UCSD-AML1 (cell line): ENCODE data around the gene ERRFI1.

ENCODE experiments used
- DNase-seq: peaks from one replicate; lab custom pipeline; 2025; ENCODE audit not compliant: unreplicated experiment; lab: John Stamatoyannopoulos, UW

Gene ERRFI1

DNA sequence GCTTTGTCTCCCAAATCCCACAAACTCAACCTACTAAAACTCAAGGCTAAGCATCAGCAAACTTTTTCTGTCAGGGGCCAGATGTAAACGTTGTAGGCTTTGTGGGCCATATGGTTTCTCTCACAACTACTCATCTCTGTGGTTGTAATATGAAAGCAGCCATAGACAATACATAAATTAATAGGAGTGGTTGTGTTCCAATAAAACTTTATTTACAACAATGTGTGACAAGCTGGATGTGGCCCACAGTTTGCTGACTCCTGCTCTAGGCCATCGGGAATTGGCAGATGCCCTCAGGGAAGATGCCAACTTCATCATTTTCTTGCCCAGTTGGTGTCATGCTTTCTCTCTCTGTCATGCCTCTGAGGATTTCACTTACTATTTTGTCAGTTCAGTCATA lies 17.5 kb upstream of the ERRFI1 start:
- no peak for DNase-seq

- no peak for DNase-seq
These were observed 16.0 kb upstream of the ERRFI1 start for GRCh38 chr1:8042134-8042533.

DNA sequence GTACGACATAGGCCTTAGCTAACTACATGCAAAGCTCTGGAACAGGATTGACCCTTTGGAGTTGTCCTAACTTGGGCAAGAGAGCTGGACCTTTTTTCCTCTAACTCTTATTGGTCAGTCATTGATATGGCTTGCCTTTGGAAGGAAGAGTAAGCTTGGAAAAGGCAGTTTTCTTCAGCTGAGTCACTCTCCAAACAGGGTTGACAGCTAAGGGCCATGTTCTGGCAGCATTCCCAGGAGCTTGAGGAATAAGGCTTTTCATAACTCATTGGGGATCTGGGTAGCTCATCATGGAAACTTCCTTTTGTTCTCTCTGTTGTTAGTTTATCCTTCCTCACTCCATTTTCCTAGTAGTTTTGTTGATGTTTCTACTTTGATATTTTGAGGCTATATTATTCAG lies 14.5 kb upstream of the ERRFI1 start:
- DNase-seq: no peak

GRCh38 chr1:8039071-8039470 lies 13.0 kb upstream of the ERRFI1 start:
- DNase-seq: no peak

DNA sequence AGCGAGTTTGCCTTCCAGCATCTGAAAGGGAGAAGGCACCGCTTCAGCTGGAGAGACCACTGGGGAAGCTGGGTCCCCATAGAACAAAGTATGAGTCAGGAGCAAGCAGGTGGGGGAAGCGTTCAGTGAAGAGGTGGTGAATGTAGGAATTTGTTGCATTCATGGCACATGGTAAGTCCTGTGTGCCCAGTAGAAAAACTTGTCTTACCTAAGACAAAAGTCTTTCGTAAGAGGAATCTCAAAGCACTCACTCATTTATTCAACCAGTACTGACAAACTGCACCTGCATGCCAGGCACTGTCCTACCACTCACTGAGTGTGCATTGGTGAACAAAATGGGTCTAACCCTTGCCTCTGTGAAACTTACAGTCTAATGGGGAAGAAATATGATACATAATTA lies 9.2 kb upstream of the ERRFI1 start:
- DNase-seq: no peak

- no peak for DNase-seq
These were observed 7.2 kb upstream of the ERRFI1 start for GRCh38 chr1:8033322-8033721.

DNA sequence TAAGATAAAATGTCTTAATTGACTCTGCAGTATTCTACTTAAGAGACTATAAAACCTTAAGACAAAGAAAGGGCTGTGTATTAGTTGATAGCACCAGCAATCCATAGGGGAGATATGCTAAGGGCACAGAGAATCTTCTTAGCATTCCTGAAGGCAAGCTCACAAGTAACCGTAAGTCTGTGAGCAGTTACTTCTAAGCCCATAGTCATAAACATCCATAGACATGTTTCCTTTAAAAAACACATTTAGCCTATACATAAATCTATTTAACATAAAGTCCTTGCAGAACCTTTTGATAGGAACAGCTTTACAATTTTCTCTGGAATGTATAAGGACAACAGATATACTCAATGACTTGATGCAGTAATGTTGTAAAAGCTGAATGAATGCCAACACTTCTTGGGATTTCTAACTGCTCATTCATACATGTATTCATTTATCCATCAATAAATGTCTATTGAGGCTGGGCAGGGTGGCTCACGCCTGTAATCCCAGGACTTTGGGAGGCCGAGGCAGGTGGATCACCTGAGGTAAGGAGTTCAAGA lies 6.3 kb upstream of the ERRFI1 start:
- no peak for DNase-seq

DNA sequence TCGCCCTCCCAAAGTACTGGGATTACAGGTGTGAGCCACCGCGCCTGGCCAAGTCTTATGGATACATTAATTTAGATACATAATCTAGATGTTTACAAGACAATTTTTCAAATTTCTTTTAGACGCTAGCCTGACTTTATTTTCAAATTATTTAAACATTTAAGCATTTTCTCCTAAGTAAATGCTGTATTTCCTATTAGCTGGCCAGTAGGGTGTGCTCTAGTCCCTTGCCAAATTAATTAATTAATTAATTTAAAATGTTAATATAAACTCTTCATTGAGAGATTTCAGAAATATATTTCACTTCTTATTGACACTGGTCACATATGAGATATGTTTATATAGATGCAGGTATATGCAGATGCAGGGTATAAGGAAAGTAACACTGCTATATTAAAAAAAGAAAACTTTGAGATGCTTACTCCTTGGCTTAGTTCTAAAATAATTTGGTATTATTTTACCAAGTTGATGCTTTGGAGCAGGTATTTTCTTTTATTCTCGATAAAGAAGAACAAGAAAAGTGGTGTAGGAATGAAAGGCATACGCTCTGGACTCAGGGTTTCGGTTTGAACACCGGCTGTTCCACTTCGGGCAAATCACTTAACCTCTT lies 5.2 kb upstream of the ERRFI1 start:
- DNase-seq: no peak

DNA sequence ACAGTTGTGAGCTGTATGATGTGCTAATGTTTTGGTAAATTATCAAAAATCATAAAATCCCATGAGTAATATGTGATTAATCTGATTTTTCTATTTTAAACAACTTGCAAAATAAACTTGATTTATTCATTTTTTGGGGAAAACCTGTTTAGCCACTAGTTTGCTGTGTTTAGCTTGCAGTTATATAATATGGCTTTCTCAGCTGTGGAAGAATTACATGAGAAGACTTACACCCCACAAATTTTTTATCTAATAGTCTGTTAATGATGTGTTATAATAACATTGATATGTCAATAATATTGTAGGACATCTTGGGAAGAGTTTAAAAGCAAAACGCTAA lies 2.4 kb upstream of the ERRFI1 start:
- DNase-seq: no peak

- no peak for DNase-seq
These were observed 1.9 kb upstream of the ERRFI1 start for GRCh38 chr1:8027748-8028570.

DNA sequence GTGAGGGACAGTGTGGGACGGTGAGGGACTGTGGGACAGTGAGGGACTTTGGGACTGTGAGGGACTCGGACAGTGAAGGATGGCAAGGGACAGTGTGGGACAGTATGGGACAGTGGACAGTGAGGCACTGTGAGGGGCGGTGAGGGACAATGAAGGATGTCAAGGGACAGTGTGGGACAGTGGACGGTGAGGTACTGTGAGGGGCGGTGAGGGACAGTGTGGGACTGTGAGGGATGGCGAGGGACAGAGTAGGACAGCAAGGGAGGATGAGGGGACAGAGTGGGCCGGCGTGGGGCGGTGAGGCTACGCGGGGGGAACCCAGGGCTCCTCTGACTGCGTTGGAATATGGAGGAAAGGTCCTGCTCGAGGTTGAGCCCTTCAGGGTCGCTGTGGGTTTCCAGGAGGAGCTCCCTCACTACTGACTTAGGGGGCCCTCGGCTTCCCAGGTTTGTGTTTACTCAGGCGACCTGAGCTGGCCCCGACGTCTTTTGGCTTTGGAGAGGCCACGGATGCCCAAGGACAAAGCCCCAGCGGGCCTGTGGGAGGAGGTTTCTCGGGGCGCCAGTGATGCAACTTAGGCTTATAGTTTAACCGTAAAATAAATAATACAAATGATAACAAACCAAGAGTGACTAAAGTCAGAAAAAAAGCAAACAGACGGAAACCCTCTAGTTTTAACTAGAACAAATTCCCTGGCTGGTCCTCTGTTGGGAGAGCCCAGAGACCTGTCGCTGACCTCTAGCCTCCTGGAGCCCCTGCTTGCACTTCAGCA lies 1.1 kb upstream of the ERRFI1 start:
- no peak for DNase-seq

- no peak for DNase-seq
These were observed 401 bp downstream of the ERRFI1 start for GRCh38 chr1:8025671-8026144.

DNA sequence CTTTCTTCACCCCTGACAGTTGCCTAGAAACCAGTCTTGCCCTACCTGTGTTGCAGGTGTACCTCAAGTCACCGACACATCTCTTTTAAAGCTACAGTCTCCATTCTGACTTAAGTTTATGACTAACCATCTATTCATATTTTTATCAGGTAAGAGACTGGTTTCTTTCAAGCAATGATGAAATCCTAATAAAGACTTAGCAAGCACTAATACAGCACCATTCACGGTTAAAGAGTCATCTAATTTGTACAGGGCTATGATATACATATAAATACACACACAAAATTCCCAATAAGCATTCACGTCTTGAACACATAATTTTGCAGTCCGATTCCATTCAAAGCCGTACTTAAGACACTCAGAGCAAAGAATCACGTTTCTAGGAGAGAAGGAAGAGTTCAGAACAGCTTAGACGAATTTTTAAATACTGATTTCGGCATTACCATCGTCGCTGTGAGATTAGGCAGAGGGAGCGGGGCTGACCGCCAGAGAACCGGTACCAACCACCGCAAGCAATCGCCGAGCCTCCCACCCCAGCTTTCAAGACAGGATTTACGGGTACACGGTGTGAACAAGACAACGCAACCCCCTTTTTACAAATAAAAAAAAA lies 943 bp downstream of the ERRFI1 start:
- no peak for DNase-seq

DNA sequence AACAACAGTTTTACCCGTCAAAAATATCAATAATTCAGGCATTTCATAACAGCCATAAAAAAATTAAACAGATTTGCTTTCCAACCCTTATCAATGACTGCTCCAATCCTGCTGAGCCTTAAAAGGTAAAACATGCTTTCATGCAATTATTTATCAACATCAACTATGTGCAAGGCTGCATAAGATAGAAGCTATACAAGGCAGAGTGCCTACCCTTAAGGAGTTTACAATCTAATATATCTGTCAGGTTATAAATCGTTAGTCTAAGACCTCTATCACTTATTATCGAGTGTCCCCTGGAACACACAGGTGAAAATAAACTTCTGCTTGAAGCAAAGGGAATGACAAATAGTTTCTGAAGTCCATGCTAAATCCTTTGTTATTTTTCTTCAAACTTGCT lies 1.8 kb downstream of the ERRFI1 start:
- DNase-seq: no peak

GRCh38 chr1:8023995-8024313 lies 2.2 kb downstream of the ERRFI1 start:
- no peak for DNase-seq

GRCh38 chr1:8023287-8023994 lies 2.7 kb downstream of the ERRFI1 start:
- DNase-seq: no peak

DNA sequence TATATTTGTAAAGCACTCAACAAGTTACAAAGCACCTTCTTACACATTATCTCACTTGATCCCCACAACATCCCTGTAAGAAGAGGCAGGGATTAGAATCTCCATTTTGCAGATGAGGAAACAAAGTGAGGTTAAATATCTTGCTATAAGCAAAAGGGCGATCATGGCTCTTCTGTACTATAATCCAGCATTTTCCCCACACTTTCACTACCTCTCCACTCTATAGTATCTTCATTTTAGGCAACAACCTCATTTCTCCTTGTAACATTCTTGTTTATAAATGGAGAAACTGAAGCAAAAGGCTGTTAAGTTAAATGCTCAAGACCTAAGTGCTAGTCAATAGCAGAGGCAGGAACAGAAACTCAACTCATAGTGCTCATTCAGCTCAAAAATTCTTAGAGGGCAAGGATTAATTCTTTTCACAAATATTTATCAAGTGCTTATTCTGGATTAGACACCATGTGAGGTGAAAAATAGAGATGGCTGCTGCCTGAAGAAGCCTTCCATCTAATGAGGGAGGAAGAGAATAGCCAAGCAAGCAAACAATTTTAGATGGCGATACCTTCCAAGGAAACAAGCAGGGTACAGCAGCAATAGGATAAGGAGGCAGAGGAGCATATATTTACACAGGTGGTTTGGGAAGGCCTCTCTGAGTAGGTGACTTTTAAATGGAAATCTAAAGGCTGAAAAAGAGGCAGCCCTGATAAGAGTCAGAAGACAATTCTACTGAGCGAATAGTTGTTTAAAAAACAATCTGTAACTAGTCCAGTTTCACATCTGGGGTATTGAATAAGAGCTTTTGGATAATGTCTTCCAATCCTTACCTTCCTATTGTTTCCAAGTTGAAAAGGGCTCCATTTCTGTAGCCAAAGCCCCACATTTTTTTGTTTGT lies 3.5 kb downstream of the ERRFI1 start:
- DNase-seq: no peak

- no peak for DNase-seq
These were observed 4.3 kb downstream of the ERRFI1 start for GRCh38 chr1:8021676-8022266.

DNA sequence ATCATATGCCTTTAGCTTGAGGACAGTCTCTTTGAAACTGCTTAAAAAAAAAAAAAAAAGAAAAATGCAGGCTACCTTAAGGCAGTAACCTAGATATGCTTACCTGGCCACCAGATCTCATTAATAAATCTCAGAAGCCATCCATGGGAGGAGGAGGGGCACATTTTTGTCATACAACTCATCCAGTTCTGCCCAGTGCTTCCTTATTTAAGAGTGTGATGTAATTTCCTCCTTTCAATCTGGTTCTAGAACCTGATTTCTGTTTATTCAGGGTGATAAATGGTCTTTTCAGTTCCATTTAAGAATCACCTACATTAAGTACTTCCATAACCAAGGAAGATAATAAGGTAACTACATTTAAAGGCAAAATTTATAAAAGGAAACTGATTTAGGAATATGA lies 6.1 kb downstream of the ERRFI1 start:
- DNase-seq: no peak

DNA sequence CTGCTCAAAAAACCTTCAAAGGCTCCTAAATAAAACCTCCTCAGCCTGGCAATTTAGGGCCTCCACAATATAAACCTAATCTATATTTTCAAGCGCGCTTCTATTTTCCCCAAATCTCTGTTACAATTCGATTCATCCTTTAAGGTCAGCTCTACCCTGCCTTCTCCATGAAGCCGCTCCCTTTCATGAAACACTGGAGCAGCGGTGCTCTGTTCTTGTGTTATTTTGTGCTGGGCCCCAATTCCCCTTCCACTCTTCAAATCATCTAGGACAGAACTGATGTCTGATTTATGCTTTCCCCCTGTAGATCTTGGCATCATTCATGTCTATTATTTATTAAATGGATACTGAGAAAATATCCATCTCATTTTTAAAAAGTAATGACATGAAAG lies 6.9 kb downstream of the ERRFI1 start:
- DNase-seq: no peak
